HepG2 (cell line): Measurements from ENCODE around the gene TBC1D21. TPM values are rescaled to one million over a fixed set of nuclear protein-coding genes. Genes with fewer than 3 reads are reported as not detected.

Experiments used
- ATAC-seq: fragments of 200-7000 bp; cut with Tn5 transposase; 3 replicates; pipeline ENCODE4 v1.9.1; 2020; ENCODE audit warnings: mild to moderate bottlenecking, moderate library complexity
- BruUV-seq: library from RNA; stranded (reverse); fragments of 400-500 nt; replicated peaks from 2 replicates; lab custom pipeline; 2021; lab: Mats Ljungman, UMichigan
- CTCF ChIA-PET: fragments of 300-600 bp; formaldehyde crosslinking; extraction: SDS; loops from one replicate; lab custom pipeline; 2021; ENCODE audit warnings: low total read pairs, inconsistent platforms, low intra/inter-chr PET ratio; lab: Yijun Ruan, JAX
- POLR2A ChIA-PET: fragments of 350-600 bp; sonication (Branson Sonifier 250); formaldehyde crosslinking; loops from one replicate; lab custom pipeline; 2020; ENCODE audit warnings: antibody characterized with exemption, inconsistent platforms; lab: Yijun Ruan, JAX
- DNase-seq: peaks from one replicate; pipeline ENCODE4 v3.0.0-alpha.2; 2015; ENCODE audit warnings: low spot score
- FAIRE-seq: peaks from 3 replicates; lab custom pipeline; 2011; peaks lifted over from hg19 to GRCh38; lab: Jason Lieb, UNC
- H2AFZ ChIP-seq: one replicate; pipeline ENCODE4 v1.6.1; 2011; ENCODE audit warnings: low read length, inconsistent platforms
- H3K27ac ChIP-seq: fragments of 300-600 bp; 3 replicates; pipeline ENCODE4 v1.8.0; 2011; ENCODE audit warnings: mixed run types, mild to moderate bottlenecking, mixed read lengths, low read length, inconsistent platforms; ENCODE audit not compliant: insufficient read depth; ENCODE audit errors: extremely low read length
- H3K27me3 ChIP-seq, 2 experiments: fragments of 200-600 bp in 1 of 2; 2 replicates in 1 of 2; 3 replicates in 1 of 2; pipeline versions ENCODE4 v1.6.0 to v1.8.0; 2011; ENCODE audit warnings: low read length in 2 of 2, mild to moderate bottlenecking in 2 of 2, moderate library complexity in 2 of 2, inconsistent platforms in 1 of 2; ENCODE audit not compliant: insufficient read depth in 2 of 2, control insufficient read depth in 1 of 2
- H3K36me3 ChIP-seq, 2 experiments: fragments of 200-600 bp in 1 of 2; replicated peaks in 1 of 2; 2 replicates in 1 of 2; 3 replicates in 1 of 2; pipeline versions ENCODE4 v1.5.1 to v1.8.0; 2011; ENCODE audit warnings: low read length in 2 of 2, inconsistent platforms in 1 of 2; ENCODE audit not compliant: insufficient read depth in 2 of 2, control insufficient read depth in 1 of 2
- H3K4me1 ChIP-seq: 2 replicates; pipeline ENCODE4 v1.5.1; 2012; ENCODE audit warnings: low read length, inconsistent platforms; ENCODE audit not compliant: insufficient read depth
- H3K4me2 ChIP-seq: 2 replicates; pipeline ENCODE4 v1.6.0; 2011; ENCODE audit warnings: low read depth, low read length, inconsistent platforms
- H3K4me3 ChIP-seq, 3 experiments: fragments of 200-600 bp in 1 of 3; sonication (generic), shearing (Covaris generic) in 1 of 3; replicated peaks in 1 of 3; 2 replicates each; pipeline ENCODE4 v1.5.1; 2011 to 2016; ENCODE audit warnings: low read length in 3 of 3, inconsistent platforms in 2 of 3, low read depth in 2 of 3, mild to moderate bottlenecking in 2 of 3, control low read depth in 1 of 3, mixed read lengths in 1 of 3; ENCODE audit not compliant: insufficient read depth in 1 of 3
- H3K79me2 ChIP-seq: one replicate; pipeline ENCODE4 v1.6.1; 2011; ENCODE audit warnings: low read length, inconsistent platforms; ENCODE audit not compliant: insufficient read depth
- H3K9ac ChIP-seq: 2 replicates; pipeline ENCODE4 v1.6.0; 2011; ENCODE audit warnings: mild to moderate bottlenecking, low read depth, low read length, inconsistent platforms; ENCODE audit not compliant: insufficient read depth
- H3K9me3 ChIP-seq: 2 replicates; pipeline ENCODE4 v1.5.1; 2012; ENCODE audit warnings: mild to moderate bottlenecking, low read length
- H4K20me1 ChIP-seq: 2 replicates; pipeline ENCODE4 v1.6.0; 2011; ENCODE audit warnings: inconsistent platforms, mild to moderate bottlenecking, low read length, moderate library complexity; ENCODE audit not compliant: insufficient read depth
- RXRB ChIP-seq: IDR thresholded peaks from 2 replicates; pipeline ENCODE4 v1.6.1; 2016; ENCODE audit warnings: borderline replicate concordance, missing genetic modification reagents, missing compliant biosample characterization
- ZNF230 ChIP-seq: sonication (generic); formaldehyde crosslinking; IDR thresholded peaks from 2 replicates; pipeline ENCODE4 v1.4.0; 2020; ENCODE audit warnings: mild to moderate bottlenecking, missing genetic modification reagents
- ZNF44 ChIP-seq: sonication (generic); formaldehyde crosslinking; IDR thresholded peaks from 2 replicates; pipeline ENCODE4 v1.5.1; 2020; ENCODE audit warnings: mild to moderate bottlenecking, missing genetic modification reagents
- WGBS: methylation state at CpG from one replicate; pipeline ENCODE4 v1.1.6; 2017; ENCODE audit warnings: low lambda C conversion rate; 5-methylcytosine and 5-hydroxymethylcytosine counted together
- in situ Hi-C: cut with HindIII; loops from 2 replicates; pipeline ENCODE4 v1.10.0; 2017; ENCODE audit warnings: low pct_unique_long_range_greater_than_20kb; ENCODE audit not compliant: extremely low pct_ligation_motif_present
- intact Hi-C: fragments of 100-400 bp; cut with micrococcal nuclease; formaldehyde crosslinking; loops from one replicate; pipeline ENCODE4 v1.10.0; 2022; ENCODE audit not compliant: unreplicated experiment
- polyA plus RNA-seq, 8 experiments: library from polyadenylated mRNA; depleted of rRNA in 3 of 8; stranded (reverse) in 7 of 8; unstranded in 1 of 8; fragments of >200 nt; fragmentation: Illumina TruSeq in 4 of 8; extraction: Trizol in 4 of 8; gene quantifications; 2 replicates each; pipeline versions ENCODE4 v1.2.1 to v1.2.3, GENCODE V29; 2011 to 2016; ENCODE audit warnings: low read depth in 4 of 8, missing spikeins in 1 of 8, mixed read lengths in 1 of 8; ENCODE audit not compliant: insufficient read depth in 1 of 8
- total RNA-seq, 5 experiments: library from RNA; depleted of rRNA; stranded (reverse); fragments of >200 nt; fragmentation: Illumina TruSeq; extraction: Trizol; gene quantifications; 2 replicates each; pipeline ENCODE4 v1.2.3, GENCODE V29; 2016; ENCODE audit warnings: low read depth in 1 of 5
- TF ChIP-seq, protein P1 (sequence below): sonication (generic); formaldehyde crosslinking; IDR thresholded peaks from 2 replicates; pipeline ENCODE4 v1.4.0; 2020; ENCODE audit warnings: missing genetic modification reagents, borderline replicate concordance
- TF ChIP-seq, protein P2 (sequence below): sonication (generic); formaldehyde crosslinking; IDR thresholded peaks from 2 replicates; pipeline ENCODE4 v1.9.0; 2021; ENCODE audit warnings: missing genetic modification reagents, mild to moderate bottlenecking, borderline replicate concordance

Gene TBC1D21
- total and polyA plus RNA-seq, 2 of the 13 experiments (the other 11 are each of a cell fraction or from before 2014, with no cell fraction given), result not detected

DNA sequence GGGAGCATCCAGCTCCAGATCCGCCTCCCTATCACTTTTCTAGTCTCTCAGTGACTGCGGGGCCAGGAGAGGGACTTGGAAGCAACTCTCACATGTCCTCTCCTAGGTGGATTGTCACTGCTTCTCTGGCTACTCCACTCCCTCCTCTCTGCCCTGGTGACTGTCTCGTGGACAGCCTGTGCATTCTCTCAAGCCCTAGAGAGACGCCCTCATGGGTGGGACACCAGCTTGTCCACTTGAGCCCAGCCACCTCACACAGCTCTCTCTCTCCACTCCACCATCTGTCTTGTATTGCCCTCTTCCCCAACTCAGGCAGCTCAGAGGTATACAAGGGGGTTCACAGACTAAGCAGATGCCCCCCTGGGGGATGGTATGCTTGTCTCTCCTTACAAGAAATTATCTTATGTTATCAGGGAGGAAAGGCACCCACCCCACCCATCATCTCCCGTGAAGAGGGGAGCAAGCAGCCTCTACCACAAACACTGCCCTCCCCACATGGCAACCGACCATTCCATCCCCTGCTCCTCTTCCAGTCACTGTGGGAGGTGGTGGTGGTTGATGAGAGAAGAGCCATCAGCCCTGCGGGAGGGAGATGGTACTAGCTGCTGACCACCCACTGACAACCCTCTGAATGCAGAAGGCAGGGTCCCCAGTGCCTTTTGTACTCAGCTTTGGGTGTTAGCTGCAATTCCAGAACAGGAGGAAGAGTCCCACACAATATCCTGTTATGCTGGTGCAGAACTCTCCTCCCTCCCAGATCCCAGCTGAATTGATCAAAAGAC lies 37.3 kb downstream of the TBC1D21 start:
- TF ChIP-seq ZNF44 (no peak), RXRB (CRISPR knock-in tag) (no peak), ZNF230 (CRISPR knock-in tag) (no peak)
- TF ChIP-seq, protein P1, sequence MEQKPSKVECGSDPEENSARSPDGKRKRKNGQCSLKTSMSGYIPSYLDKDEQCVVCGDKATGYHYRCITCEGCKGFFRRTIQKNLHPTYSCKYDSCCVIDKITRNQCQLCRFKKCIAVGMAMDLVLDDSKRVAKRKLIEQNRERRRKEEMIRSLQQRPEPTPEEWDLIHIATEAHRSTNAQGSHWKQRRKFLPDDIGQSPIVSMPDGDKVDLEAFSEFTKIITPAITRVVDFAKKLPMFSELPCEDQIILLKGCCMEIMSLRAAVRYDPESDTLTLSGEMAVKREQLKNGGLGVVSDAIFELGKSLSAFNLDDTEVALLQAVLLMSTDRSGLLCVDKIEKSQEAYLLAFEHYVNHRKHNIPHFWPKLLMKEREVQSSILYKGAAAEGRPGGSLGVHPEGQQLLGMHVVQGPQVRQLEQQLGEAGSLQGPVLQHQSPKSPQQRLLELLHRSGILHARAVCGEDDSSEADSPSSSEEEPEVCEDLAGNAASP (CRISPR knock-in tag), result no peak
- TF ChIP-seq, protein P2, sequence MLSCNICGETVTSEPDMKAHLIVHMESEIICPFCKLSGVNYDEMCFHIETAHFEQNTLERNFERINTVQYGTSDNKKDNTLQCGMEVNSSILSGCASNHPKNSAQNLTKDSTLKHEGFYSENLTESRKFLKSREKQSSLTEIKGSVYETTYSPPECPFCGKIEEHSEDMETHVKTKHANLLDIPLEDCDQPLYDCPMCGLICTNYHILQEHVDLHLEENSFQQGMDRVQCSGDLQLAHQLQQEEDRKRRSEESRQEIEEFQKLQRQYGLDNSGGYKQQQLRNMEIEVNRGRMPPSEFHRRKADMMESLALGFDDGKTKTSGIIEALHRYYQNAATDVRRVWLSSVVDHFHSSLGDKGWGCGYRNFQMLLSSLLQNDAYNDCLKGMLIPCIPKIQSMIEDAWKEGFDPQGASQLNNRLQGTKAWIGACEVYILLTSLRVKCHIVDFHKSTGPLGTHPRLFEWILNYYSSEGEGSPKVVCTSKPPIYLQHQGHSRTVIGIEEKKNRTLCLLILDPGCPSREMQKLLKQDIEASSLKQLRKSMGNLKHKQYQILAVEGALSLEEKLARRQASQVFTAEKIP, result no peak
- in situ Hi-C loops (no loop called here), intact Hi-C loops (no loop called here)
- ATAC-seq (no peak), FAIRE-seq (no peak), DNase-seq (no peak)
- Histone ChIP-seq H3K4me1 (peaks cover 6% of the 10 kb centered on the region; the same call in 1 of the 2 replicates), H3K4me3 (no peak overlapping the region), H3K27me3 (no peaks in the 10 kb centered on the region; a peak in 3 of 5 replicates), H3K27ac (no peak overlapping the region), H3K9me3 (no peaks in the 10 kb centered on the region), H3K4me2 (no peak overlapping the region), H3K9ac (no peak overlapping the region), H4K20me1 (no peaks in the 10 kb centered on the region), H3K36me3 (no peaks in the 10 kb centered on the region), H3K79me2 (no peaks in the 10 kb centered on the region), H2AFZ (no peak overlapping the region)
- POLR2A ChIA-PET, result no interaction called here
- 1% methylated on average over 6 of the region's 7 CpGs for WGBS
- no TSS peak for BruUV-seq
- CTCF ChIA-PET, result no interaction called here
